GM19468 (cell line): ENCODE data around the gene ULK2.
A peak's percentile ranks its signal among the peaks of the same experiment; 100 is the strongest.
"Not testable (repeated sequence)": the region's sequence is repeated elsewhere in the genome, so short reads cannot be mapped to it uniquely, and the experiment has no call there.

Experiments
- ATAC-seq: cut with Tn5 transposase; IDR thresholded peaks from one replicate; pipeline ENCODE4 v1.9.1; 2021; ENCODE audit warnings: mild to moderate bottlenecking, moderate library complexity, moderate number of reproducible peaks; ENCODE audit not compliant: unreplicated experiment; ENCODE audit errors: extremely low read depth

ULK2 gene

DNA sequence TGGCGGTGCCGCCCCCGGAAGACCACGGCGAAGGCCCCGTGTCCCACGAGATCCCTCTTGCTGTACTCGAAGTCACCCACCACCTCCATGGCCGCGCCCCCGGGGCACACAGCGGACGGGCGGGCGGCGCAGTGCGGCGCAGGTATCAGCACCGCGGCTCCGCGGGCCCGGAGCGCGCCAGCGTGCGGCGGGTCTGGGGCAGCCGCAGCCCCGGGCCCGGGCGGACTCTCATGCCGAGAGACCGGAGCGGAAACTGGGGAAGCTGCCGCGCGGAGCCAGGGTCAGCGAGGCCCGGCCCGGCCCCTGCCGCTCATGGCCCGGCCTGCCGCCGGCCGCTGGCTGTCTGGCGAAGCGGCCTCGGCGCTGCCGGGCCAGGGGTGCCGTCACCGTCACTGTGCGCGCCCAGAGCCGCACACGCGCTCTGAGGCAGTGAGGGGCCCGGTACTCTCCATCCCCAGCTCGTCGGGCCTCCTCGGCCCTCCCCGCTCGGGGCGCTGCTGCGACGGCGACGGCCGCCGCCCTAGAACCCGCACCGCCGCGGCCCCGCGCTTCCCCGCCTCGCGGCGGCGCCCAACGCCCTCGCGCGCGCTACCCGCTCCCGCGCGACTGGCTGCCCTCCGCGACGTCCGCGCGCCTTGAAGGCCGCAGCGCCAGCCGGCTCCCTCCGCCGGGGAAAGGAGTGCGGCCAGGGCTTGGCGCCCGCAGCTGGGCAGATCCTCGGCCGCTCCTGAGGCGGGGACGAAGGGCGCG lies at the start of gene ULK2:
Gene ULK2, minus strand, starts transcription at position 608 of the 750 bp plus-strand sequence. Its CDS starts 519 bp downstream, at position 89.
- ATAC-seq = peak; percentile 37

DNA sequence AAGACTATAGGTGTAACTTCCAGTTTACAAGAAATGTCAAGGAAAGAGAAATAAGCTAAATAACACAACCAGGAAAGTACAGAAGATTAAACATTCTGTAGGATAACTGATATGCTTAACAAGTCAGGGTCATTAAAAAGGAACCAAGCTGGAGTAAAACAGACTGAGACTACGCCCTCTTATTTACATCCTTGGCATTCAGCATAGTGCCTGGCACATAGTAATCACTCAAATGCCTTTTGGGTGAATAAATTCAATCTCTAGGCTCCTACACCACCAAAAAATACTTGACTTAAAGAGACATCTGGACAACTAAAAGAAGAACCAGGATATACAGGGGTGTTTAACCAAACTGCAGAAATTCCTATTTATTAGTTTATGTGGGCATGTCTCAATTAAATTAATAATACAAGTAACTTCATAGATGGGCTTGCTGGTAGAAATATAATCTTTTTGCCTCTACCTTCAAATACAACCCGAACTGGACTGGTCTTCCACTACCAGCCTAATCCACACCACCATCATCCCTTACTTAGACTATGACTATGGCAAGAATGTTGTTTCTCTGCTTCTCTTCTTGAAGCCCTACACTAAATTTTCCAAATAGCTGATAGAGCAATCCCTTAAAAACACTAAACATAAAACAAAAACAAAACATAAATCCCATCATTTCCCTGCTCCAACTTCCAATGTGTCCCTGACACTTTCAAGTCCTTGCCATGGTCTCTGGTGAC lies 47.7 kb upstream of the ULK2 start:
- no peak for ATAC-seq

DNA sequence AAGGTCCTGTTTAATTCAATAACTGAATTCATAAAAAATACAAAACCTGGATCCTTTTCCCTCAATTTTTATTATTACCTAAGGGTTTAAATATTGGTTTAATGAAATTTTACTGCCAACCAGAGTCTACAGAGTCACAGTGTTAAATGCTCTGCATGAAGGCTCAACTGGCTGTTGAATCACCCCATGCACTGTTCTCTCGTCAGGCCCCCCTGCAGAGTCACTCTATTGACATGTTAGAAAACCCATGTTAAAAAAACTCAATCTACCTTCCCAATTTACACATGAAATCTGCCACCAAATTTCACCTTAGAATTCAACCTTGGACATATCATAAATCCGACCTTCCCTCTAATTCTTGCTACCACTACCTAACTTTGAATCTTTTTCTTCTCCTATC lies 43.3 kb upstream of the ULK2 start:
- ATAC-seq = no peak

GRCh38 chr17:19909139-19909538 lies 41.4 kb upstream of the ULK2 start:
- ATAC-seq = no peak

- ATAC-seq = no peak
Observed at GRCh38 chr17:19905502-19905901, 37.8 kb upstream of the ULK2 start.

DNA sequence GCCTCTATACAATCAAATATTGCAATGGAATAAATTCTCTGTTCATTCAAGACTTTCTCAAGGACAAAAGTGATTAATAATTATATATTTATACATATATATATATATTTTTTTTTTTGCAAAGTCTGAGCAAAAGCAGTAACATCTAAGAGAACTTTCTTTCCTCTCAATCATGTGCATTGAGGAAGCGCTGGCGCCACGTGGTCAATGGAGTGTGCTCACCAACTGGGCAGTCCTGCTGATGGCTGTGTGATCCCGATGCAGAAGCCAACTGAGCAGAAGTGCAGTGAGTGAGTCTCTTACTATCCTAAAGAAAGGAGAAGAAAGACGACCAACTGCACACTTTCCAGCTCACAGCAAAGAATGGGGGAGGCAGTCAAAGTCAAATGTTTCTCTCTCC lies 37.2 kb upstream of the ULK2 start:
- no peak for ATAC-seq

DNA sequence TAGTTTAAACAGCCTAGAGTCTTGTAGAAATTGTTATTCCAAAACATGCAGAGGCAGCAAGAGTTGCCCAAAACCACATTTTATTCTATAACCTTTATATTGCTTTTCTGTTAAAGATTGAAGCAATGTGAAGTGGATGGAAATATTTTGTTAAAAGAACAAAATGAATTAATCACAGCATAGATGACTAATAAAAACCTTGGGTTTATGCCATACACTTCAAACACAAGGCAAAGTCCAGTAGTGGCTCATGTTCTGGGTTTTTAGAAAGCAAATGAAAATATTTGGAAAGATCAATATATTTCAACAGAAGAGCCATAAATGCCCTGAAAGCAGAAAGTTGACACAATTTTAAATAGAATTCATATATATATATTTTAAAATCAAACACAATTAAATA lies 36.7 kb upstream of the ULK2 start:
- no peak for ATAC-seq

DNA sequence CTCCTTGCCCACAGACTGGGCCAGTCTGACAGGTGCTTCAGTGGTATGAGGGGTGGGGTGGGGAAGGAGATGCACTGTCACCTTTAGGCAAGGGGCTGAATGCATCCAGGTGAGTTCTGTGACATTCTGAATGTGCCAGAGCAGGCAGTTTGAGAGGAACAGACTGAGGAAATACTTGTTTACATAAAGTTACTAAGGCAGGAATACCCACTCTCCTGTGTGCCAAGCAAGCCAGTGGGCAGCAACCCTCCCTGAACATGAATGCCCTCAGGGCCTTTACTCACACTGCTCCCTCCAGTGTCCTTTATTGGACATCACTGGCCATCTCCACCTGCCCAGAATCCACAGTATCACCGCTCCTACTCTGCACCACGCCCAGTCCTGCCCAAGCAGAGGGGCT lies 33.1 kb upstream of the ULK2 start:
- no peak for ATAC-seq

- ATAC-seq = no peak
Observed at GRCh38 chr17:19897903-19898302, 30.2 kb upstream of the ULK2 start.

GRCh38 chr17:19897090-19897837 lies 29.5 kb upstream of the ULK2 start:
- ATAC-seq = no peak

DNA sequence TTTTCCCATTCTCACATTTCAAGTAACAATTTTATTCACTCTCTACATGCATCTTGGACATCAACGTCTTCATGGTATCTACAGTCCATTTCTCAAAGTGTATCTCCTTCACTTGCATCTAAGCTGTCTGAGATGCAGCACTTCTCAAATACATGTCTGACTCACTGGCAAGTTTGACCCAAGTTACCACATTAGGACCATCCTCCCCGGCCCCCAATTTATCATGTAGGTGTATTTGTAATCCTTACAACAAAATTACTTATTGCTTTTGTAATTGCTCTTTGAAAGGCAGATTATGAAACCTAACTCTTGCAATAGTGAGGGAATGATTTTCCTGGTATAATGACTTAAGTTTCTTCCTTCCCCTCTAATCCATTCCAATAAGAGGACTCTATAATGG lies 28.9 kb upstream of the ULK2 start:
- no peak for ATAC-seq

DNA sequence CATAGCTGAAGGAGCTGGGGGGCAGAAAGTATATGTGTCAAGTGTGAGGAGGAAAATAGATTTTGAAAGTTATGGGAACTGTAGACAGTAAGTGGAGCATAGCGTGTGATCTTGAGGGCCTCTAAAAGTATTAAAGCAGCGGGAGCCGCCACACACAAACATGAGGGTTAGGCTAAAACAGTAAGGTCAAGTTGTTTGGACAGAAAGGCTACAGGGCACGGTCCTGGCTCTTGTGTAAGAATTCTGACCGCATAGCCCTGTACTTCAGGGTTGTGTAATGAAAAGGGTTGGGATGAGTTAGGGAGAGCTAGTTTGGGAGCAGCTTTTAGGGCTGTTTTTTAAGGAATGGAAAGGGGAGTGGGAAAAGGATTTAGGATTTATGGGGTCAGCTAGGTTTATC lies 22.8 kb upstream of the ULK2 start:
- not testable (repeated sequence) for ATAC-seq

DNA sequence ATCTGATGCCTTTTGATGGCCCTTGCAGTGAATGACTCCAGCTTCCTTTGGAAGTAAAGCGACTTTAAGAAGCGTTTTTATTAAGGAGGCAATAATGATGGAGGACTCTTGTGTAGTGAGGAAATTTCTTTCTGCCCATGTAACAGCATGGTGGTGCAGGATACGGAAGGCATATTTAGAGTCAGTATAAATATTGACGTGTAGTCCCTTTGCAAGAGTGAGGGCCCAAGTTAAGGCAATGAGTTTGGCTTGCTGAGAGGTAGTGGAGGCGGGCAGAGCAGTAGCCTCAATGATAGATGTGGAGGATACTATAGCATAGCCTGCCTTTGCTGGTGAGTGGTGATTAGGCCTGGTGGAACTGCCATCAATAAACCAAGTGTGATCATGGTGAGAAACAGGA lies 22.3 kb upstream of the ULK2 start:
- not testable (repeated sequence) for ATAC-seq

- ATAC-seq = no peak
Observed at GRCh38 chr17:19886116-19886515, 18.4 kb upstream of the ULK2 start.

DNA sequence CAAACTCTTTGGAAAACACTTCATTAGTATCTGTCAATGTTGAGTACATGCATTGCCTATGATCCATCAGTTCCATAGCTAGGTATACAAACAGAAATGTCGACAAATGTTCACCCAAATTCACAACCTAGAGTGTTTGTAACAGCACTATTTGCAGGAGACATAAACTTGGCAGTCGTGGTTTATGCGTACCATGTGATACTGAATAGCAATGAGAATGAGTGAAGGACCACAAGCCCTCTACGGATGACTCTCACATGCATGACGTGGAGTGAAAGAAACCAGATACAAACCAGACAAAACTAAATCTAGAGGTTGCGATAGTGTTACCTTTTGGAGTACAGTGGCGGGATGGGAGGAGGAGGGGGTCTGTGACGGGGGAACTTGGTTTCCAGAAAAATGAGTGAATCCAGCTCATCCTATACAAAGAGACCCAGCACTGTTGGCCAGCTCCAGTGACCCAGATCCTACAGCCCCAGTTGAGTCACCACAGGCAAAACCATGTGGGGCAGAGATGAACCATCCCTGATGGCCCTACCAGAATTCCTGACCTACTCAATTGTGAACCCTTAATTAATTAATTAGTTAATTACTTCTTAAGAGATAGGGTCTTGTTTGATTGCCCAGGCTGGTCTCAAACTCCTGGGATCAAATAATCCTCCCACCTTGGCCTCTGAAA lies 15.9 kb upstream of the ULK2 start:
- ATAC-seq = no peak

DNA sequence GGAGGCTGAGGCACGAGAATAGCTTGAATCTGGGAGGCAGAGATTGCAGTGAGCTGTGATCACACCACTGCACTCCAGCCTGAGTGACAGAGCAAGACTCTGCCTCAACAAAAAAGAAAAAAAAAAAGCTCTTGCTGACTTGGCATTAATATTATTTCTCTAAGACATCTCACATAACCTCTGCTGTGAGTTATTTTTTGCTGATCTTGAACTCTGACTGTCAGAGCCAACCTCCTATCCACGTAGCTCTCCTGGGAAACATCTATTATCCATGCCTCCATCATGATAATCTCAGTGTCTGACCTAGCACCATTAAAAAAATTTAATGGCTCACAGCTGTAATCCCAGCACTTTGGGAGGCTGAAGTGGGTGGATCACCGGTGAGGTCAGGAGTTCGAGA lies 12.7 kb upstream of the ULK2 start:
- no peak for ATAC-seq

DNA sequence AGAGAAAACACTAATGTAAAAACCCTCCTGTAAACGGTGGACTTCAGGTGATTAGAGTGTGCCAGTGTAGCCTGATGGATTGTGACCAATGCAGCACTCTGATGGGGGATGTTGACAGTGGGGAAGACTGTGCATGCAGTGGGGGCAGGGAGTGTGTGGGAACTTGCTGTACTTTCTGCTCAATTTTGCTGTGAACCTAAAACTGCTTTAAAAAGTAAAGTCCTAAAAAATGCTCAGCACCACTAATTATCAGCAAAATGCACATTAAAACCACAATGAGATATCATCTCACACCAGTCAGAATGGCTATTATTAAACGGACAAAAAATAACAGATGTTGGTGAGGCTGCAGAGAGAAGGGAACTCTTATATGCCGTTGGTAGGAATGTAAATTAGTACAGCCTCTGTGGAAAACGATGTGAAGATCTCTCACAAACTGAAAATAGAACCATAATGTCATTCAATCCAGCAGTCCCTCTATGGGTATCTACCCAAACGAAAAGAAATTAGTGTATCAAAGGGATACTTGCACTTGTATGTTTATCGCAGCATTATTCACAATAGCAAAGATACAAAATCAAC lies 9.7 kb upstream of the ULK2 start:
- no peak for ATAC-seq

- no peak for ATAC-seq
Observed at GRCh38 chr17:19876529-19877161, 8.9 kb upstream of the ULK2 start.

- no peak for ATAC-seq
Observed at GRCh38 chr17:19874256-19874655, 6.5 kb upstream of the ULK2 start.

GRCh38 chr17:19873346-19873745 lies 5.6 kb upstream of the ULK2 start:
- ATAC-seq = no peak
